SK-N-MC (cell line): Measurements from ENCODE around the gene CA10.

Source experiments
- EZH2 ChIP-seq: fragments of 200-600 bp; sonication (generic); IDR thresholded peaks from one replicate; pipeline ENCODE4 v1.6.1; 2017; ENCODE audit warnings: antibody characterized with exemption
- FOXP2 ChIP-seq: optimal IDR thresholded peaks from 2 replicates; pipeline ENCODE3; 2011; ENCODE audit warnings: mild to moderate bottlenecking, moderate library complexity; ENCODE audit not compliant: insufficient read depth; ENCODE audit errors: extremely low read length, control extremely low read depth
- POLR2AphosphoS5 ChIP-seq: IDR thresholded peaks from 2 replicates; pipeline ENCODE4 v1.6.1; 2012; ENCODE audit warnings: mild to moderate bottlenecking, low read depth, low read length, borderline replicate concordance

DNA sequence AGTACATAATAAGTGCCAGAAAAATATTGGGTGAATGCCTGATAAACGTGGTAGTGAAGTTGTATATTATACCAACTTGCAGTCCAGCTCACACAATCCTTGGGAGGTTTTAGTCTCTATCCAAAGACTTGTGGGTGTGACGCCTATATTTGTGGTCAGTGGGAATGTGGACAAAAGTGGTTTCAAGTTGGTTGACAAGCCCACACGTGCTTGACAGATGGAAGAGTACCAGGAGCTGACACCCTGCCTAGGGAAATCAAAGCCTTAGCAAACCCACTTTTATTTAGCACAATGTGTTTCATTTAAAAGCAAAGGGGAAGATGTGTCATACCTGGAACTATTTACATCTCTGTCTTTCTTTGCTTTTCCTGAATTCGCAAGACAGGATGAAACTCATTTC is 79.0 kb downstream of the CA10 start:
- TF ChIP-seq EZH2 (no peak), POLR2AphosphoS5 (no peak), FOXP2 (no peak)
